SK-N-SH (cell line): ENCODE measurements around the gene ZNF516. TPM values are rescaled to one million over a fixed set of nuclear protein-coding genes. Genes with fewer than 3 reads are reported as not detected.

Source experiments
- CTCF ChIA-PET: fragments of 300-600, 350-600 bp; formaldehyde crosslinking; extraction: SDS; loops from one replicate; lab custom pipeline; 2021; lab: Yijun Ruan, JAX
- POLR2A ChIA-PET: fragments of 350-600 bp; sonication (Branson Sonifier 250); formaldehyde crosslinking; extraction: SDS; loops from one replicate; lab custom pipeline; 2020; ENCODE audit warnings: antibody characterized with exemption, inconsistent platforms; lab: Yijun Ruan, JAX
- DNase-seq: peaks from one replicate; pipeline ENCODE4 v3.0.0; 2012
- H2AFZ ChIP-seq: fragments of 200-600 bp; sonication (generic); 2 replicates; pipeline ENCODE4 v1.8.1; 2016; ENCODE audit warnings: antibody characterized with exemption, mild to moderate bottlenecking, low read depth
- H3F3A ChIP-seq: fragments of 200-600 bp; sonication (generic); replicated peaks from 2 replicates; pipeline ENCODE3; 2016; ENCODE audit warnings: antibody characterized with exemption, mild to moderate bottlenecking; ENCODE audit not compliant: insufficient read depth
- H3K27ac ChIP-seq, 2 experiments: fragments of 200-500 bp in 1 of 2; fragments of 200-600 bp in 1 of 2; sonication (Bioruptor generic) in 1 of 2; sonication (generic), shearing (Covaris generic) in 1 of 2; 2 replicates each; pipeline versions ENCODE4 v1.5.1 to v1.6.1; 2014 to 2016; ENCODE audit warnings: low read depth in 2 of 2, inconsistent platforms in 1 of 2, low read length in 1 of 2, mild to moderate bottlenecking in 1 of 2, mixed read lengths in 1 of 2
- H3K27me3 ChIP-seq: fragments of 200-600 bp; sonication (generic), shearing (Covaris generic); 2 replicates; pipeline ENCODE4 v1.6.1; 2016; ENCODE audit warnings: mixed run types; ENCODE audit not compliant: insufficient read depth
- H3K36me3 ChIP-seq, 2 experiments: fragments of 200-500 bp in 1 of 2; fragments of 200-600 bp in 1 of 2; sonication (Bioruptor generic) in 1 of 2; sonication (generic) in 1 of 2; replicated peaks in 1 of 2; 2 replicates each; pipeline versions ENCODE3 to v1.5.1; 2014 to 2016; ENCODE audit warnings: low read length in 1 of 2, mild to moderate bottlenecking in 1 of 2; ENCODE audit not compliant: insufficient read depth in 2 of 2, control insufficient read depth in 1 of 2
- H3K4me1 ChIP-seq, 2 experiments: fragments of 200-500 bp in 1 of 2; fragments of 200-600 bp in 1 of 2; sonication (Bioruptor generic) in 1 of 2; sonication (generic), shearing (Covaris generic) in 1 of 2; 2 replicates each; pipeline versions ENCODE4 v1.5.1 to v1.6.1; 2014 to 2016; ENCODE audit warnings: low read depth in 1 of 2, low read length in 1 of 2, mixed run types in 1 of 2; ENCODE audit not compliant: insufficient read depth in 2 of 2, control insufficient read depth in 1 of 2
- H3K4me2 ChIP-seq: fragments of 200-600 bp; sonication (generic), shearing (Covaris generic); 2 replicates; pipeline ENCODE4 v1.6.1; 2017; ENCODE audit warnings: mixed run types
- H3K4me3 ChIP-seq, 2 experiments: fragments of 200-500 bp in 1 of 2; fragments of 200-600 bp in 1 of 2; sonication (Bioruptor generic) in 1 of 2; sonication (generic), shearing (Covaris generic) in 1 of 2; 2 replicates each; pipeline versions ENCODE4 v1.5.1 to v1.8.1; 2014 to 2016; ENCODE audit warnings: low read depth in 2 of 2, inconsistent platforms in 1 of 2, low read length in 1 of 2, mild to moderate bottlenecking in 1 of 2, mixed read lengths in 1 of 2, moderate library complexity in 1 of 2
- H3K79me2 ChIP-seq: fragments of 200-600 bp; sonication (generic); 2 replicates; pipeline ENCODE4 v1.8.1; 2017; ENCODE audit warnings: mild to moderate bottlenecking; ENCODE audit not compliant: insufficient read depth
- H3K9ac ChIP-seq: fragments of 200-600 bp; sonication (generic); 2 replicates; pipeline ENCODE4 v1.6.1; 2017; ENCODE audit warnings: mixed run types
- H3K9me2 ChIP-seq: fragments of 200-600 bp; sonication (generic); 2 replicates; pipeline ENCODE4 v1.6.1; 2017; ENCODE audit warnings: mixed run types
- H3K9me3 ChIP-seq: fragments of 200-600 bp; sonication (generic); 2 replicates; pipeline ENCODE4 v1.6.1; 2017; ENCODE audit warnings: mixed run types, mild to moderate bottlenecking, moderate library complexity
- H4K20me1 ChIP-seq: fragments of 200-600 bp; sonication (generic); 2 replicates; pipeline ENCODE4 v1.6.1; 2017; ENCODE audit warnings: mild to moderate bottlenecking, mixed run types; ENCODE audit not compliant: insufficient read depth
- CHD2 ChIP-seq: fragments of 150-350 bp; IDR thresholded peaks from 2 replicates; pipeline ENCODE4 v1.6.1; 2018; ENCODE audit warnings: low read length; ENCODE audit not compliant: partially characterized antibody
- CTCF ChIP-seq: fragments of 200-600 bp; sonication (generic); IDR thresholded peaks from 2 replicates; pipeline ENCODE4 v1.6.1; 2017; ENCODE audit warnings: antibody characterized with exemption, mild to moderate bottlenecking, moderate library complexity
- ELF1 ChIP-seq: IDR thresholded peaks from 2 replicates; pipeline ENCODE4 v1.4.0; 2012
- EP300 ChIP-seq, 2 experiments: IDR thresholded peaks; 2 replicates each; pipeline versions ENCODE4 v1.4.0 to v1.6.1; 2012; ENCODE audit warnings: borderline replicate concordance in 1 of 2, low read depth in 1 of 2, low read length in 1 of 2
- EZH2phosphoT487 ChIP-seq: fragments of 200-600 bp; sonication (generic); IDR thresholded peaks from 2 replicates; pipeline ENCODE4 v1.6.1; 2017; ENCODE audit warnings: low read depth, mixed run types, mild to moderate bottlenecking, antibody characterized with exemption, moderate library complexity, borderline replicate concordance
- FOXJ3 ChIP-seq: sonication (generic); formaldehyde crosslinking; IDR thresholded peaks from 2 replicates; pipeline ENCODE4 v1.5.1; 2020; ENCODE audit warnings: mild to moderate bottlenecking, missing genetic modification reagents
- GABPA ChIP-seq: IDR thresholded peaks from 2 replicates; pipeline ENCODE4 v1.4.0; 2012; ENCODE audit warnings: low read depth, mild to moderate bottlenecking
- GATA2 ChIP-seq: sonication (generic); formaldehyde crosslinking; IDR thresholded peaks from 2 replicates; pipeline ENCODE4 v1.5.0; 2020; ENCODE audit warnings: mild to moderate bottlenecking, missing genetic modification reagents
- MEF2A ChIP-seq: IDR thresholded peaks from 2 replicates; pipeline ENCODE4 v1.4.0; 2012; ENCODE audit warnings: low read depth, borderline replicate concordance
- PBX3 ChIP-seq: IDR thresholded peaks from 2 replicates; pipeline ENCODE4; 2012
- POLR2AphosphoS5 ChIP-seq: IDR thresholded peaks from 2 replicates; pipeline ENCODE4 v1.6.1; 2012; ENCODE audit warnings: low read depth, low read length
- RCOR1 ChIP-seq: fragments of 150-350 bp; IDR thresholded peaks from 2 replicates; pipeline ENCODE4 v1.6.1; 2017; ENCODE audit warnings: antibody characterized with exemption, low read length
- REST ChIP-seq: IDR thresholded peaks from 2 replicates; pipeline ENCODE4 v1.6.1; 2012; ENCODE audit warnings: mild to moderate bottlenecking, low read depth, low read length, moderate library complexity
- RFX5 ChIP-seq: IDR thresholded peaks from 2 replicates; pipeline ENCODE4 v1.6.1; 2012; ENCODE audit warnings: mild to moderate bottlenecking, improper control_type of control experiment, low read length
- SMC3 ChIP-seq: IDR thresholded peaks from 2 replicates; pipeline ENCODE4 v1.6.1; 2012; ENCODE audit warnings: low read depth, low read length, improper control_type of control experiment
- TCF12 ChIP-seq: IDR thresholded peaks from 2 replicates; pipeline ENCODE4 v1.4.0; 2012
- TEAD4 ChIP-seq: IDR thresholded peaks from 2 replicates; pipeline ENCODE4 v1.4.0; 2012; ENCODE audit warnings: mild to moderate bottlenecking, borderline replicate concordance; ENCODE audit not compliant: insufficient read depth
- USF1 ChIP-seq: IDR thresholded peaks from 2 replicates; pipeline ENCODE4 v1.4.0; 2012; ENCODE audit warnings: low read depth, borderline replicate concordance
- YY1 ChIP-seq: IDR thresholded peaks from 2 replicates; pipeline ENCODE4 v1.4.0; 2012; ENCODE audit warnings: low read depth, mild to moderate bottlenecking
- WGBS: methylation state at CpG from one replicate; pipeline ENCODE4 v1.1.6; 2017; ENCODE audit warnings: low lambda C conversion rate; 5-methylcytosine and 5-hydroxymethylcytosine counted together
- polyA plus RNA-seq, 3 experiments: library from polyadenylated mRNA; depleted of rRNA; stranded (reverse); fragments of >200 nt; gene quantifications; 2 replicates each; pipeline ENCODE4 v1.2.3, GENCODE V29; 2012

The ZNF516 gene
- polyA plus RNA-seq, 1 of the 3 experiments (the other 2 are of a cell fraction) = 4.4 TPM

GRCh38 chr18:76368976-76369375 lies 126.1 kb downstream of the ZNF516 start:
- H2AFZ ChIP-seq = no peak overlapping the region
- no peak overlapping the region for H3K4me2 ChIP-seq
- 60% methylated on average over 5 of the region's 5 CpGs for WGBS
- H3F3A ChIP-seq = no peaks in the 10 kb centered on the region
- H3K79me2 ChIP-seq = no peaks in the 10 kb centered on the region
- no peaks in the 10 kb centered on the region for H4K20me1 ChIP-seq
- no peaks in the 10 kb centered on the region for H3K4me1 ChIP-seq
- peaks cover 0 to 11% of the 10 kb centered on the region in 2 experiments for H3K36me3 ChIP-seq
- DNase-seq = no peak
- ChIA-PET POLR2A (no interaction called here), CTCF (no interaction called here)
- H3K27ac ChIP-seq = no peak overlapping the region
- TF ChIP-seq ELF1 (no peak), GABPA (no peak), PBX3 (no peak), USF1 (no peak), CHD2 (no peak), SMC3 (no peak), POLR2AphosphoS5 (no peak), RCOR1 (no peak), MEF2A (no peak), EZH2phosphoT487 (no peak), REST (no peak), GATA2 (no peak), TCF12 (no peak), EP300 (IDR thresholded peaks at IDR 0.05; ENCODE audit: borderline replicate concordance in 1 of 2, low read depth in 1 of 2, low read length in 1 of 2) (no peak), RFX5 (no peak), CTCF (no peak), FOXJ3 (CRISPR knock-in tag) (no peak), YY1 (no peak), TEAD4 (no peak)
- H3K27me3 ChIP-seq = no peaks in the 10 kb centered on the region
- H3K9me2 ChIP-seq = no peaks in the 10 kb centered on the region
- H3K9ac ChIP-seq = no peak overlapping the region
- no peak overlapping the region for H3K4me3 ChIP-seq
- no peaks in the 10 kb centered on the region for H3K9me3 ChIP-seq
